Endothelial cell of umbilical vein (primary cell): ENCODE measurements around the gene KCNJ12. TPM values are rescaled to one million over a fixed set of nuclear protein-coding genes. Genes with fewer than 3 reads are reported as not detected.

Experiments used
- BruUV-seq: library from RNA; stranded (reverse); fragments of 400-500 nt; replicated peaks from 2 replicates; lab custom pipeline; 2021; lab: Mats Ljungman, UMichigan
- CTCF ChIA-PET: fragments of 300-600, 350-600 bp; sonication (Branson Sonifier 250); formaldehyde crosslinking; loops from one replicate; lab custom pipeline; 2021; ENCODE audit warnings: antibody characterized with exemption, inconsistent platforms; lab: Charles Lee
- POLR2A ChIA-PET: fragments of 300-600, 350-600 bp; sonication (Branson Sonifier 250); formaldehyde crosslinking; loops from one replicate; lab custom pipeline; 2021; ENCODE audit warnings: antibody characterized with exemption, inconsistent platforms; lab: Charles Lee
- DNase-seq: peaks from one replicate; pipeline ENCODE4 v3.0.0-alpha.2; 2011; ENCODE audit warnings: low read depth, low spot score
- FAIRE-seq: peaks from 2 replicates; lab custom pipeline; 2011; peaks lifted over from hg19 to GRCh38; lab: Jason Lieb, UNC
- H2AFZ ChIP-seq: 2 replicates; pipeline ENCODE4 v1.6.0; 2012; ENCODE audit warnings: low read depth, low read length, control low read depth, inconsistent platforms
- H3K27ac ChIP-seq: 2 replicates; pipeline ENCODE4 v1.5.1; 2011; ENCODE audit warnings: low read depth, mild to moderate bottlenecking, control low read depth, low read length, moderate library complexity; ENCODE audit not compliant: insufficient read depth
- H3K27me3 ChIP-seq, 2 experiments: 2 replicates each; pipeline versions ENCODE4 v1.6.0 to v1.6.1; 2011; ENCODE audit warnings: low read length in 2 of 2, mixed read lengths in 1 of 2; ENCODE audit not compliant: control insufficient read depth in 2 of 2, insufficient read depth in 2 of 2
- H3K36me3 ChIP-seq, 2 experiments: 2 replicates in 1 of 2; 3 replicates in 1 of 2; pipeline ENCODE4 v1.5.1; 2011; ENCODE audit warnings: low read length in 2 of 2, mild to moderate bottlenecking in 1 of 2, moderate library complexity in 1 of 2; ENCODE audit not compliant: control insufficient read depth in 2 of 2, insufficient read depth in 2 of 2; ENCODE audit errors: extremely low read depth in 1 of 2
- H3K4me1 ChIP-seq: 3 replicates; pipeline ENCODE4 v1.5.1; 2011; ENCODE audit warnings: mild to moderate bottlenecking, low read length; ENCODE audit not compliant: control insufficient read depth, insufficient read depth; ENCODE audit errors: extremely low read depth
- H3K4me2 ChIP-seq: 2 replicates; pipeline ENCODE4 v1.6.1; 2011; ENCODE audit warnings: low read length, control low read depth, mixed read lengths; ENCODE audit not compliant: insufficient read depth
- H3K4me3 ChIP-seq, 3 experiments: fragments of 200-600 bp in 1 of 3; sonication (generic), shearing (Covaris generic) in 1 of 3; replicated peaks in 1 of 3; 2 replicates each; pipeline ENCODE4 v1.5.1; 2011 to 2016; ENCODE audit warnings: control low read depth in 3 of 3, low read length in 3 of 3, mild to moderate bottlenecking in 2 of 3, inconsistent platforms in 1 of 3, low read depth in 1 of 3, moderate library complexity in 1 of 3; ENCODE audit not compliant: insufficient read depth in 1 of 3
- H3K79me2 ChIP-seq: 2 replicates; pipeline ENCODE4 v1.6.0; 2012; ENCODE audit warnings: low read length, inconsistent platforms; ENCODE audit not compliant: control insufficient read depth, insufficient read depth
- H3K9ac ChIP-seq: replicated peaks from 2 replicates; pipeline ENCODE3; 2011; ENCODE audit warnings: low read length, control low read depth; ENCODE audit not compliant: insufficient read depth; ENCODE audit errors: extremely low read depth
- H3K9me1 ChIP-seq: replicated peaks from 3 replicates; pipeline ENCODE4 v1.6.0; 2011; ENCODE audit warnings: mild to moderate bottlenecking, low read length; ENCODE audit not compliant: control insufficient read depth, insufficient read depth; ENCODE audit errors: extremely low read depth
- H3K9me3 ChIP-seq: replicated peaks from 2 replicates; pipeline ENCODE4 v1.5.1; 2012; ENCODE audit warnings: low read length, inconsistent platforms; ENCODE audit not compliant: control insufficient read depth, insufficient read depth
- H4K20me1 ChIP-seq: replicated peaks from 2 replicates; pipeline ENCODE3; 2011; ENCODE audit warnings: mild to moderate bottlenecking, low read length; ENCODE audit not compliant: control insufficient read depth, insufficient read depth; ENCODE audit errors: extremely low read depth
- CTCF ChIP-seq, 2 donors: IDR thresholded peaks; 1 replicate in 1 of 2; 2 replicates in 1 of 2; pipeline ENCODE4 v1.5.1; 2011; ENCODE audit warnings: low read length in 2 of 2, mild to moderate bottlenecking in 2 of 2, moderate library complexity in 2 of 2, control low read depth in 1 of 2, inconsistent platforms in 1 of 2, low read depth in 1 of 2; ENCODE audit not compliant: insufficient read depth in 1 of 2; ENCODE audit errors: extremely low read depth in 1 of 2
- EZH2 ChIP-seq: IDR thresholded peaks from 2 replicates; pipeline ENCODE4 v1.6.1; 2012; ENCODE audit warnings: borderline replicate concordance, low read depth, mild to moderate bottlenecking, moderate library complexity, low read length, inconsistent platforms; ENCODE audit not compliant: severe bottlenecking
- FOS ChIP-seq: IDR thresholded peaks from 2 replicates; pipeline ENCODE4 v1.6.1; 2011; ENCODE audit warnings: mild to moderate bottlenecking, low read length, moderate library complexity, borderline replicate concordance; ENCODE audit not compliant: insufficient read depth
- GATA2 ChIP-seq: IDR thresholded peaks from 2 replicates; pipeline ENCODE4 v1.7.0; 2011; ENCODE audit warnings: low read depth, mild to moderate bottlenecking, moderate library complexity, mixed read lengths, low read length; ENCODE audit not compliant: insufficient read length, insufficient read depth
- JUN ChIP-seq: IDR thresholded peaks from 2 replicates; pipeline ENCODE4 v1.6.1; 2011; ENCODE audit warnings: borderline replicate concordance, low read depth; ENCODE audit not compliant: insufficient read length, insufficient read depth
- MAX ChIP-seq: IDR thresholded peaks from 2 replicates; pipeline ENCODE4 v1.6.1; 2011; ENCODE audit not compliant: insufficient read depth, insufficient read length
- MYC ChIP-seq: IDR thresholded peaks from one replicate; pipeline ENCODE4 v1.6.1; 2011; ENCODE audit warnings: mild to moderate bottlenecking, low read depth, low read length
- POLR2A ChIP-seq: IDR thresholded peaks from 2 replicates; pipeline ENCODE4 v1.6.1; 2012; ENCODE audit warnings: low read depth, mild to moderate bottlenecking, control low read depth, low read length
- POLR2AphosphoS5 ChIP-seq: IDR thresholded peaks from 2 replicates; pipeline ENCODE4 v1.6.1; 2012; ENCODE audit warnings: low read depth, mild to moderate bottlenecking, control low read depth, low read length, moderate library complexity; ENCODE audit not compliant: insufficient read depth
- dilution Hi-C: fragments of 300-500 bp; cut with MboI; formaldehyde crosslinking; loops from one replicate; pipeline ENCODE4 v1.15.0; 2019; ENCODE audit warnings: low sequenced_read_pairs; ENCODE audit not compliant: extremely low pct_ligation_motif_present
- intact Hi-C: fragments of 100-400 bp; cut with micrococcal nuclease; formaldehyde crosslinking; loops from one replicate; pipeline ENCODE4 v1.10.0; 2022
- polyA plus RNA-seq, 4 experiments: library from polyadenylated mRNA; depleted of rRNA in 3 of 4; stranded (reverse) in 3 of 4; unstranded in 1 of 4; fragments of >200 nt; gene quantifications; 2 replicates each; pipeline versions ENCODE4 v1.2.1 to v1.2.3, GENCODE V29; 2011 to 2012; ENCODE audit warnings: missing spikeins in 1 of 4
- total RNA-seq: library from RNA; stranded (reverse); gene quantifications from 2 replicates; pipeline ENCODE4 v1.2.3, GENCODE V29; 2021

The KCNJ12 gene
- total and polyA plus RNA-seq, 2 donors (not counting 3 experiments of a cell fraction or from before 2014, with no cell fraction given) = 0.19 to 0.44 TPM

GRCh38 chr17:21356537-21357127 is 19.5 kb upstream of the KCNJ12 start:
- H3K36me3 ChIP-seq = no peaks in the 10 kb centered on the region
- no peak for DNase-seq
- TF ChIP-seq JUN (no peak), CTCF (IDR thresholded peaks at IDR 0.05; ENCODE audit: extremely low read depth in 1 of 2, insufficient read depth in 1 of 2, low read depth in 1 of 2, low read length in 2 of 2) (no peak), MAX (no peak), GATA2 (no peak), POLR2A (no peak), EZH2 (no peak), MYC (no peak), POLR2AphosphoS5 (no peak), FOS (no peak)
- H3K4me1 ChIP-seq = no peaks in the 10 kb centered on the region
- no peaks in the 10 kb centered on the region for H3K79me2 ChIP-seq
- no peak overlapping the region for H3K27ac ChIP-seq
- FAIRE-seq = no peak
- no peak overlapping the region for H3K9ac ChIP-seq
- H4K20me1 ChIP-seq = no peaks in the 10 kb centered on the region
- H3K9me3 ChIP-seq = no peaks in the 10 kb centered on the region
- no peaks in the 10 kb centered on the region for H3K27me3 ChIP-seq
- no peaks in the 10 kb centered on the region for H3K9me1 ChIP-seq
- intact Hi-C loops = no loop called here
- POLR2A ChIA-PET = no interaction called here
- H3K4me2 ChIP-seq = no peak overlapping the region
- CTCF ChIA-PET = no interaction called here
- BruUV-seq = no TSS peak
- H2AFZ ChIP-seq = no peak overlapping the region
- H3K4me3 ChIP-seq = no peak overlapping the region
- dilution Hi-C loops = no loop called here
